Mesothelial cell of epicardium (in vitro differentiated cells): Measurements from ENCODE around the gene TRRAP. TPM values are rescaled to one million over a fixed set of nuclear protein-coding genes. Genes with fewer than 3 reads are reported as not detected.

Experiments used
- DNase-seq, 2 experiments: peaks; one replicate each; pipeline ENCODE4 v3.0.0; 2021; ENCODE audit warnings: low spot score in 2 of 2; ENCODE audit not compliant: unreplicated experiment in 2 of 2
- H3K27ac Mint-ChIP-seq: 2 replicates; pipeline ENCODE4 v1.8.0; 2021; ENCODE audit warnings: mixed read lengths
- H3K27me3 Mint-ChIP-seq: 2 replicates; pipeline ENCODE4 v1.8.0; 2021; ENCODE audit warnings: low read depth, mixed read lengths
- H3K36me3 Mint-ChIP-seq: 2 replicates; pipeline ENCODE4 v1.8.0; 2021; ENCODE audit warnings: mixed read lengths
- H3K4me1 Mint-ChIP-seq: 2 replicates; pipeline ENCODE4 v1.8.0; 2021; ENCODE audit warnings: mixed read lengths
- H3K4me3 Mint-ChIP-seq: 2 replicates; pipeline ENCODE4 v1.8.0; 2021; ENCODE audit warnings: mild to moderate bottlenecking, moderate library complexity, mixed read lengths
- H3K9me3 Mint-ChIP-seq: 2 replicates; pipeline ENCODE4 v1.8.0; 2021; ENCODE audit warnings: mixed read lengths
- CTCF ChIP-seq: fragments of 200-600 bp; sonication (generic); IDR thresholded peaks from one replicate; pipeline ENCODE4 v1.5.0; 2021; ENCODE audit warnings: antibody characterized with exemption; ENCODE audit not compliant: unreplicated experiment
- total RNA-seq: library from RNA; stranded (reverse); gene quantifications from 3 replicates; pipeline ENCODE4 v1.2.1, GENCODE V29; 2021

TRRAP gene
- total RNA-seq, 1 donor from 2014 or later, result 82.9 TPM

GRCh38 chr7:98913612-98914011 is 35.3 kb downstream of the TRRAP start:
- H3K4me1 Mint-ChIP-seq, result no peaks in the 10 kb centered on the region
- H3K27me3 Mint-ChIP-seq, result no peaks in the 10 kb centered on the region
- H3K4me3 Mint-ChIP-seq, result no peak overlapping the region
- no peak for DNase-seq
- H3K9me3 Mint-ChIP-seq, result no peaks in the 10 kb centered on the region
- TF ChIP-seq CTCF, result no peak
- no peak overlapping the region for H3K27ac Mint-ChIP-seq
- H3K36me3 Mint-ChIP-seq, result peaks cover 46% of the 10 kb centered on the region

- H3K27ac Mint-ChIP-seq, result no peak overlapping the region
- H3K27me3 Mint-ChIP-seq, result no peaks in the 10 kb centered on the region
- TF ChIP-seq CTCF, result no peak
- no peaks in the 10 kb centered on the region for H3K9me3 Mint-ChIP-seq
- H3K36me3 Mint-ChIP-seq, result peaks cover 34% of the 10 kb centered on the region
- DNase-seq, result no peak
- no peak overlapping the region for H3K4me3 Mint-ChIP-seq
- no peaks in the 10 kb centered on the region for H3K4me1 Mint-ChIP-seq
Measured at GRCh38 chr7:98917331-98917730, 39.0 kb downstream of the TRRAP start.

GRCh38 chr7:98921608-98922372 is 43.5 kb downstream of the TRRAP start:
- Mint-ChIP-seq H3K36me3 (peaks cover 53% of the 10 kb centered on the region), H3K4me3 (no peak overlapping the region), H3K27ac (no peak overlapping the region), H3K9me3 (peaks cover 3% of the 10 kb centered on the region), H3K4me1 (no peaks in the 10 kb centered on the region), H3K27me3 (no peaks in the 10 kb centered on the region)
- no peak for TF ChIP-seq CTCF
- no peak for DNase-seq

- no peak overlapping the region for H3K4me3 Mint-ChIP-seq
- H3K36me3 Mint-ChIP-seq, result peaks cover 54% of the 10 kb centered on the region
- no peaks in the 10 kb centered on the region for H3K4me1 Mint-ChIP-seq
- DNase-seq, result no peak
- no peak overlapping the region for H3K27ac Mint-ChIP-seq
- no peak for TF ChIP-seq CTCF
- H3K27me3 Mint-ChIP-seq, result no peaks in the 10 kb centered on the region
- peaks cover 3% of the 10 kb centered on the region for H3K9me3 Mint-ChIP-seq
Measured at GRCh38 chr7:98922392-98923187, 44.3 kb downstream of the TRRAP start.

GRCh38 chr7:98923512-98923911 is 45.2 kb downstream of the TRRAP start:
- H3K27ac Mint-ChIP-seq, result no peak overlapping the region
- no peaks in the 10 kb centered on the region for H3K4me1 Mint-ChIP-seq
- H3K4me3 Mint-ChIP-seq, result no peak overlapping the region
- peaks cover 3% of the 10 kb centered on the region for H3K9me3 Mint-ChIP-seq
- TF ChIP-seq CTCF, result no peak
- DNase-seq, result no peak
- H3K27me3 Mint-ChIP-seq, result no peaks in the 10 kb centered on the region
- peaks cover 58% of the 10 kb centered on the region for H3K36me3 Mint-ChIP-seq
